Hippocampal formation (tissue), 2 donors: ENCODE measurements around the gene UGT2A1.

Experiments used
- DNase-seq, 2 donors: peaks; one replicate each; lab custom pipeline; 2025; lab: John Stamatoyannopoulos, UW

The UGT2A1 gene

DNA sequence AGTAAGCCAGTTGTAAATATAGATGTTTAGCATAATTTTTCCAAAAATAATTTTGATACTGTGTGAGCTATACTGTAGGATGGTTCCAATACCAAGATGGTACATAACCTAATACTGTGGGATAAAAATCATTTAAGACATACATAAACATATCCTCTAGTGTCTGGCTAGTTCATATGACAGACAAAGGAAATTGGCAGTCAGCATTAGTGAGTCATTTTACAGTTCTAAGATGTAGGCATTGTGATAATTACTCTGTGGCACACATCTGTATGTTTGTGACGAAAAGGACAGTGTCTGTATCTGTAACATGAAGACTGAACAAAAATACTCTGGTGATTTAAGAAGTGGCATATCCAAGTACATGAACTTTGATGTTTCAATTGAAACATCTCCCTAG lies 63.2 kb downstream of the UGT2A1 start:
- DNase-seq, result no peak

- no peak for DNase-seq
These were observed 68.9 kb downstream of the UGT2A1 start for GRCh38 chr4:69584135-69584534.

GRCh38 chr4:69583543-69583942 lies 69.5 kb downstream of the UGT2A1 start:
- DNase-seq, result no peak

GRCh38 chr4:69577245-69577644 lies 75.8 kb downstream of the UGT2A1 start:
- no peak for DNase-seq

- DNase-seq, result no peak
These were observed 76.7 kb downstream of the UGT2A1 start for GRCh38 chr4:69576251-69576877.

DNA sequence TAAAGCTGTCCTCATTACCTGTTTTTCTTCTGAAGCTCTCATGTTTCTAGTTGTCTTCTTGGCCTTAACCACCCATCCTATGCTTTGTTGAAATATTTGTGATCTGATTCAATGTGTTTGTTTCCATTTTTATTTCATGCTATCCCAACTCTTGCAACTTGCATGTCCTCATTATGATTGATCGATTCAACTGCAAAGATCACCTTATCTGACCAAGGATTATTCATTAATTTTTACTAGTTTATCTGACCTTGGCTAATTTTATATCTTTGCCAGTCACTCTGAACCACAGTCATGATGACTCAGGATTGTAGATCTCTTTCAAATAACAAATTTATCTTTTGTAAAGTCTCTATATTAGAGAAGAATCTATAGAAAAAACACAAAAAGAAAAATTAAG lies 84.3 kb downstream of the UGT2A1 start:
- DNase-seq, result no peak

- no peak for DNase-seq
These were observed 89.6 kb downstream of the UGT2A1 start for GRCh38 chr4:69563424-69563823.

DNA sequence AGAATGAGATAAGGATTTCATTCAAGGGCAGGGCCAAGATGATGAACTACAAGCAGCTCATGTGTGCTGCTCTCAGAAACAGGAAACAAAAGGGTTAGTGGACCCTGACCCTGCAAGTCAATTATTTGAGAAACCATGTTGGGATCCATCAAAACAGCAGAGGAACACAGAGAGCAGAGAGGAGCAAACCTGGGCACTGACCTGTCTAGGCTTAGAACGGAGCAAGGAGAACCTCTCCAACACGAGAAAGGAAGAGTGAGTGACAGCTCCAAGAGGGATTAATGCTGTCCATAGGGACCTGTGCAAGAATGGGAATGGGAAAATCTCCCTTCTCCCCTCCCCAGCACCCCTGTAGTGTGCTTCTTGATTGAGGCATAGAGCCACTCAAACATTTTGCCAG lies 103.4 kb downstream of the UGT2A1 start:
- no peak for DNase-seq

- DNase-seq, result no peak
These were observed 106.8 kb downstream of the UGT2A1 start for GRCh38 chr4:69546134-69546765.
